Measurements from ENCODE around the gene GTPBP3. TPM values are rescaled to one million over a fixed set of nuclear protein-coding genes. Genes with fewer than 3 reads are reported as not detected.

GTPBP3 gene
- total RNA-seq, 2 experiments from 2014 or later, result 21.2 to 24.0 TPM

DNA sequence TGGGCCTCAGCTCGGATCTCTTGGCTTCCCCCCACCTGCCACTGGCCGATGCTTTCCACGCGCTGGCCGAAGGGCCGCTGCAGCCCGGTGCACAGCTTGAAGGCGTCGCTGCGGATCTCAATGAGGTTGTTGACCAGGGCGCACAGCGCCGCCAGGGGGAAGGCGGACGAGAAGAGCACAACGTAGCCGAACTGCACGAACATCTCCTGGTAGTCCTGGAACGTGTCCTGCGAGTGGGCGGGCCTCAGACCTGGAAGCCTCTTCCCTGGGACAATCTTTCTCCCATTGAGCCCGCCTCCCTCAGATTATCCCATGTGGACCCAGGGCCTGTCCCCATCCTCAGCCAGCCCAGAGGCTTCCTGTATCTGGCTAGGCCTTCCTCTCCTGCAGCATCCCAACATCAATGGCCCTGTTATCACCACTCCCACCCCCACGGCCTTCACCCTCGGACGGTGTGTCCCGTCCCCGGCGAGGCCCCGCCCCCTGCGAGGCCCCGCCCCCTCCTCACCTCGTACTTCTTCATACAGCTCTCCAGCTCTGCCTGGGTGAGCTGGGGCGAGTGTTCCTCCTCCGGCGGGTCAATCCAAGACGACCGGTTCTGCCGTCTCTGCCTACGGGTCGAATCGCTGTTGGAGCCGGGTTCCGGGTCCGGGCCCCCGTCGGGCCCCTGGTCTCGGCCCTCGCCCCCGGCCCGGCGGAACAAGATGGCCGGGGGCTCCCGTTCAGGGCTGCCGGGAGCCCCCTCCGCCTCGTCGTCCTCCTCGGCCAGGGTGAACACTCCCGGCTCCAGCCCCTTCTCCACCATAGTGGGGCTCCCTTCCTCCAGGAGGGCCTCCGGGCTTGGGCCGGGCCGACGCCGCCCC, 9.5 kb upstream of the GTPBP3 start:
- peak in 13 of 14 experiments; percentile 40 to 82 (median 54) for DNase-seq
- ChIA-PET CTCF (interaction anchor here (0.6 to 3.5 kb wide), 3 partner anchors 11 to 81 kb away, joined by 3 to 13 read pairs (median 3); partner anchors contain the start of gene MRPL34), POLR2A (interaction anchor here (1.2 to 3.5 kb wide), 4 partner anchors 9 to 35 kb away, joined by 3 to 29 read pairs (median 7); partner anchors contain the start of genes DDA1 and MRPL34)
- Histone ChIP-seq H3K27me3 (ENCODE audit: control insufficient read depth in 1 of 2, insufficient read depth in 2 of 2, low read length in 2 of 2) (no peaks in the 10 kb centered on the region), H3K4me1 (ENCODE audit: insufficient read depth, low read length) (peaks cover 34% of the 10 kb centered on the region), H3K36me3 (ENCODE audit: insufficient read depth, low read length) (no peaks in the 10 kb centered on the region), H3K27ac (ENCODE audit: low read depth in 1 of 2, low read length in 2 of 2) (peak overlapping the region in 1 of 2 donors; percentile 59), H3K9me3 (ENCODE audit: control insufficient read depth in 1 of 2, insufficient read depth in 1 of 2, low read length in 2 of 2) (peaks cover 0 to 7% of the 10 kb centered on the region in 2 experiments), H3K4me3 (ENCODE audit: low read length) (peak overlapping the region; percentile 61)
- ATAC-seq (ENCODE audit: poor library complexity), result peak; percentile 73
- TF ChIP-seq, protein P1, sequence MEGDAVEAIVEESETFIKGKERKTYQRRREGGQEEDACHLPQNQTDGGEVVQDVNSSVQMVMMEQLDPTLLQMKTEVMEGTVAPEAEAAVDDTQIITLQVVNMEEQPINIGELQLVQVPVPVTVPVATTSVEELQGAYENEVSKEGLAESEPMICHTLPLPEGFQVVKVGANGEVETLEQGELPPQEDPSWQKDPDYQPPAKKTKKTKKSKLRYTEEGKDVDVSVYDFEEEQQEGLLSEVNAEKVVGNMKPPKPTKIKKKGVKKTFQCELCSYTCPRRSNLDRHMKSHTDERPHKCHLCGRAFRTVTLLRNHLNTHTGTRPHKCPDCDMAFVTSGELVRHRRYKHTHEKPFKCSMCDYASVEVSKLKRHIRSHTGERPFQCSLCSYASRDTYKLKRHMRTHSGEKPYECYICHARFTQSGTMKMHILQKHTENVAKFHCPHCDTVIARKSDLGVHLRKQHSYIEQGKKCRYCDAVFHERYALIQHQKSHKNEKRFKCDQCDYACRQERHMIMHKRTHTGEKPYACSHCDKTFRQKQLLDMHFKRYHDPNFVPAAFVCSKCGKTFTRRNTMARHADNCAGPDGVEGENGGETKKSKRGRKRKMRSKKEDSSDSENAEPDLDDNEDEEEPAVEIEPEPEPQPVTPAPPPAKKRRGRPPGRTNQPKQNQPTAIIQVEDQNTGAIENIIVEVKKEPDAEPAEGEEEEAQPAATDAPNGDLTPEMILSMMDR (IDR thresholded peaks at IDR 0.05), result no peak
- Mint-ChIP-seq H3K9me3 (no peaks in the 10 kb centered on the region), H3K27me3 (no peaks in the 10 kb centered on the region), H3K27ac (peak overlapping the region; percentile 51), H3K4me1 (ENCODE audit: low read depth) (peaks cover 13% of the 10 kb centered on the region), H3K36me3 (ENCODE audit: low read depth) (no peaks in the 10 kb centered on the region), H3K4me3 (peak overlapping the region; percentile 85)
- intact Hi-C loops (cut with DNase I, micrococcal nuclease), result no loop called here

DNA sequence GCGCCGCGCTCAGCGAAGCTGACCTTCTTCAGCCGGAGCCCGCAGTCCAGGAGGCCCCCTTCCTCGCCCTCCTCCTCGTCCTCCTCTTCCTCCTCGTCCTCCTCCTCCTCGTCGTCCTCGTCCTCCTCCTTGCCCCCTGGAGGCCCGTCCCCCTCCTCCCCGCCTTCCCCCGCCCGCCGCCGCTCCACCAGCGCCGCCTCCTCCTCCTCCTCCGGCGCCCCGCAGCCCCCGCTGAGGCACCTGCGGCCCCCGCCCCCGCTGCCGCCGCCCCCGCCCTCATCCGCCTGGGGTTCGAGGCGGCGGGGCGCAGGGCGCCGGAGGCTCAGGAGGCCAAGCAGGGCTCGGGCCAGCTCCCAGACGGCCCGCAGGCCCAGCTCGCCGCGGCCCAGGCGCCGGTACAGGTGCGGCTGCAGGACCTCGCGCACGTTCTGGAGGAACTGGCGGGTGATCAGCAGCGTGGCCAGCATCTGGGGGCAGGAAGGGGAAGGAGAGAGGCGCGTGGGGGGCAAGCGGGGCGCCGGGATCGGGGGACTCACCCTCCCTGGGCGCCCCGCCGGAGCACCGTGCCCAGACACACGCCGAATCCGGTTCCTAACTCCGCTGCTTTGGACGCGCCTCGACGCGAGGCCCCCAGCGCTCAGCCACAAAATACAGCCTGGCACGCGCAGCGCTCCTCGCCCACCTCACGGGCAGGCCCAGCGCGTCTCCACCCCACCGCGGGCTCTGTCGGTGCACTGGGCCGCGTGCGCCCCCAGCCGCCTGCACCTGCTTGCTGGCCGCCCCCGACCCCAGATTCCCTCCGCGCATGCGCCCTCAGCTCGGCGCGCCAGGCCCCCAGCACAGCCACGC, 8.6 kb upstream of the GTPBP3 start:
- Histone ChIP-seq H3K27ac (ENCODE audit: low read depth in 1 of 2, low read length in 2 of 2) (peak overlapping the region in 1 of 2 donors; percentile 59), H3K36me3 (ENCODE audit: insufficient read depth, low read length) (peaks cover 2% of the 10 kb centered on the region), H3K27me3 (ENCODE audit: control insufficient read depth in 1 of 2, insufficient read depth in 2 of 2, low read length in 2 of 2) (no peaks in the 10 kb centered on the region), H3K4me3 (ENCODE audit: low read length) (peak overlapping the region; percentile 61), H3K9me3 (ENCODE audit: control insufficient read depth in 1 of 2, insufficient read depth in 1 of 2, low read length in 2 of 2) (peaks cover 0 to 7% of the 10 kb centered on the region in 2 experiments), H3K4me1 (ENCODE audit: insufficient read depth, low read length) (peaks cover 39% of the 10 kb centered on the region)
- H3K27ac Mint-ChIP-seq, result no peak overlapping the region
- ATAC-seq (ENCODE audit: poor library complexity), result peak; percentile 48
- no peaks in the 10 kb centered on the region for H3K27me3 Mint-ChIP-seq
- peak overlapping the region; percentile 71 for H3K4me3 Mint-ChIP-seq
- TF ChIP-seq, protein P1 (IDR thresholded peaks at IDR 0.05), result no peak
- H3K36me3 Mint-ChIP-seq (ENCODE audit: low read depth), result peaks cover 1% of the 10 kb centered on the region
- H3K4me1 Mint-ChIP-seq (ENCODE audit: low read depth), result peaks cover 16% of the 10 kb centered on the region
- no peaks in the 10 kb centered on the region for H3K9me3 Mint-ChIP-seq
- POLR2A ChIA-PET, result interaction anchor here (1.2 to 3.5 kb wide), 4 partner anchors 8 to 36 kb away, joined by 3 to 29 read pairs (median 7); partner anchors contain the start of genes DDA1 and MRPL34
- intact Hi-C loops (cut with DNase I, micrococcal nuclease), result no loop called here
- peak in 10 of 14 experiments; percentile 27 to 75 (median 56) for DNase-seq
- CTCF ChIA-PET, result interaction anchor here (0.6 to 3.5 kb wide), 3 partner anchors 12 to 80 kb away, joined by 3 to 13 read pairs (median 3); partner anchors contain the start of gene MRPL34
